Kidney epithelial cell (primary cell): Measurements from ENCODE around the gene AGER. TPM values are rescaled to one million over a fixed set of nuclear protein-coding genes. Genes with fewer than 3 reads are reported as not detected.
"Not testable (repeated sequence)": the region's sequence is repeated elsewhere in the genome, so short reads cannot be mapped to it uniquely, and the experiment has no call there.

Experiments used
- DNase-seq: peaks from one replicate; pipeline ENCODE4 v3.0.0-alpha.2; 2010; ENCODE audit warnings: low read depth
- H3K27me3 ChIP-seq: 2 replicates; pipeline ENCODE4 v1.6.0; 2011; ENCODE audit warnings: low read length; ENCODE audit not compliant: control insufficient read depth, insufficient read depth
- H3K36me3 ChIP-seq: 2 replicates; pipeline ENCODE4 v1.5.1; 2011; ENCODE audit warnings: low read length; ENCODE audit not compliant: control insufficient read depth, insufficient read depth
- H3K4me3 ChIP-seq: 2 replicates; pipeline ENCODE4 v1.5.1; 2011; ENCODE audit warnings: low read depth, mild to moderate bottlenecking, control low read depth, low read length
- total RNA-seq: library from RNA; depleted of rRNA; stranded (reverse); fragments of >200 nt; gene quantifications from 2 replicates; pipeline ENCODE4 v1.2.3, GENCODE V29; 2015
- TF ChIP-seq, protein P1 (sequence below): IDR thresholded peaks from 2 replicates; pipeline ENCODE4 v1.5.1; 2011; ENCODE audit warnings: mild to moderate bottlenecking, moderate library complexity, low read length, control low read depth, inconsistent platforms; ENCODE audit not compliant: insufficient read depth, poor library complexity, severe bottlenecking

AGER gene
- total RNA-seq, 1 donor from 2014 or later = 0.25 TPM

DNA sequence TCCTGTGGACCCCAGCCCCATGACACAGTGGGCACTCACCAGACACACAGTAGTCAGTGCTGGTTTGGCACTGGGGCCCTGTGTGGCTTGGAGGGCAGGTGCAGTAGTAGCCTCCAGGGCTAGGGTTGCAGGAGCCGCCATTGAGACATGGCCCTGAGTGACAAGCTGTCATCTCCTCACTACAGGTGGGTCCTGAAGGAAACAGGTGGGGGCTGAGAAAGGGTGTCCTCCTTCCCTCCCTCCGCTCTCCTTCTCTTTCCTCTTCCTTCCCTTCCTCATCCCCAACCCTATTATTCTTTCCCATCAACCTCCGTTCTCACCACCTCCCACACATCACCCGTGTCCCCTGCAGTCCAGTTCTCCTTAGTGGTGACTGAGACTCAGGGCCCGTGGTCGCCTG is 29.6 kb upstream of the AGER start:
- DNase-seq = no peak
- TF ChIP-seq, protein P1, sequence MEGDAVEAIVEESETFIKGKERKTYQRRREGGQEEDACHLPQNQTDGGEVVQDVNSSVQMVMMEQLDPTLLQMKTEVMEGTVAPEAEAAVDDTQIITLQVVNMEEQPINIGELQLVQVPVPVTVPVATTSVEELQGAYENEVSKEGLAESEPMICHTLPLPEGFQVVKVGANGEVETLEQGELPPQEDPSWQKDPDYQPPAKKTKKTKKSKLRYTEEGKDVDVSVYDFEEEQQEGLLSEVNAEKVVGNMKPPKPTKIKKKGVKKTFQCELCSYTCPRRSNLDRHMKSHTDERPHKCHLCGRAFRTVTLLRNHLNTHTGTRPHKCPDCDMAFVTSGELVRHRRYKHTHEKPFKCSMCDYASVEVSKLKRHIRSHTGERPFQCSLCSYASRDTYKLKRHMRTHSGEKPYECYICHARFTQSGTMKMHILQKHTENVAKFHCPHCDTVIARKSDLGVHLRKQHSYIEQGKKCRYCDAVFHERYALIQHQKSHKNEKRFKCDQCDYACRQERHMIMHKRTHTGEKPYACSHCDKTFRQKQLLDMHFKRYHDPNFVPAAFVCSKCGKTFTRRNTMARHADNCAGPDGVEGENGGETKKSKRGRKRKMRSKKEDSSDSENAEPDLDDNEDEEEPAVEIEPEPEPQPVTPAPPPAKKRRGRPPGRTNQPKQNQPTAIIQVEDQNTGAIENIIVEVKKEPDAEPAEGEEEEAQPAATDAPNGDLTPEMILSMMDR = no peak
- Histone ChIP-seq H3K36me3 (no peaks in the 10 kb centered on the region), H3K4me3 (no peak overlapping the region), H3K27me3 (peaks cover 5% of the 10 kb centered on the region)

DNA sequence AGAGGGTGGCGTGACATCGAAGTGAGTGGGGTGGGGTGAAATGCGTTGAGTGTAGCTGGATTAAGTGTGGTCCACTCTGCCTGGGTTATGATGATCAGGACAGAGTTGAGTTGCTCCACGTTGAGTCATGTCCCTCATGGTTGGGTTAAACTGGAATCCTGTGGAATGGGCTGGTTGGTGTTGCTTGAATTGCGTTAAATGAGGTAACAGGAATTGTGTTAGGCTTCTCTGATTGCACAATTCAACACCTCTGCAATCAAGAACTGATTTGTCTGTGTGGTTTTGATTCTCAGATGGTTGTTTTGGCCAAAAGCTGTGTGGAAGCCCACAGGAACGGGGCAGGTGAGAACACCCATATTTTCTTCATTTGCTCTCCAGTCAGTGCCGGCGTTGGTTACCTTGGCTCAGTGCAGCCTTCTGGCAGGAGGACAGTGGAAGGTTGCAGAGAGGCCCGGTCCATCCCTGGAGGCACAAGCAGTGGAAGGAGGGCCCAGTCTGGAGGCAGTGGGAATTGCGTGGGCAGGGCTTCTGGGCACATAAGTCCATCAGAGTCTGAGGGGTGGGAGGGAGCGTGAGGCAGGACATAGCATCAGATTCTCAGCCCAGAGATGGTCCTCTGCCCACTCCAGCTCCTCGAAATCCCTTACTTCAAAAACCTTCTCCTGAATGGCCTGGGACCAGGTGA is 28.2 kb upstream of the AGER start:
- Histone ChIP-seq H3K27me3 (no peaks in the 10 kb centered on the region), H3K36me3 (no peaks in the 10 kb centered on the region), H3K4me3 (no peak overlapping the region)
- no peak for DNase-seq
- TF ChIP-seq, protein P1 = no peak

DNA sequence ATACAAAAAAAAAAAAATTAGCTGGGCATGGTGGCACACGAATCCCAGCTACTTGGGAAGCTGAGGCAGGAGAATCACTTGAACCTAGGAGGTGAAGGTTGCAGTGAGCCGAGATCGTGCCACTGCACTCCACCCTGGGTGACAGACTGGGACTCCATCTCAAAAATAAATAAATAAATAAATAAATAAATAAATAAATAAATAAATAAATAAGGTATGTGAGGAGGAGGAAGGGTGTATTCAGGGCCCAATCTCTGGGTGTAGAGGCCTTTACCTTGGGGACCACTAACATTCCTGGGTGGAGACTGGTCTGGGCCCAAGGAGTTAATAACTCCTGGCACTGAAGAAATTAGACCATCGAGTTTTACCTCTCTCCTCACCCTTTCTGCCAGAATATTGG is 27.4 kb upstream of the AGER start:
- H3K4me3 ChIP-seq, H3K36me3 ChIP-seq, DNase-seq, H3K27me3 ChIP-seq: not testable (repeated sequence)

DNA sequence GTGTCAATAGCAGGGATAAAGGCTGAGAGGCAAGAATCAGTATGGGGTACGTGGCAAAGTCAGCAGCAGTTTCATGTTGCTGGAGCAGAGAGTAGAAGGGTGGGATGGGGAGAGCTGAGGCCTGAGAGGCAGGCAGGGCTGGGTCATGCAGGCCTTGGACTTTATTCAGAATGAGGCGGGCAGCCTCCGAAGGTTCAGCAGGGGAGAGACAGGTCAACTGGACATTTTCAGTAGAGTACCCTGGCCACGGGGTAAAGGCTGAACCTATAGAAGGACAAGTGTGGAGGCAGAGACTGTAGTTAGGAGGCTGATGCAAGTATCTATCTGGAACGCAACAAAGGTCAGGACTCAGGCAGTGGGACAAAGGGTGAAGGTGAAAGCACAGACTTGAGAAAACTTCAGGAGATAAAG is 26.1 kb upstream of the AGER start:
- H3K36me3 ChIP-seq = no peaks in the 10 kb centered on the region
- no peak for DNase-seq
- no peaks in the 10 kb centered on the region for H3K27me3 ChIP-seq
- TF ChIP-seq, protein P1 = no peak
- H3K4me3 ChIP-seq = no peak overlapping the region

DNA sequence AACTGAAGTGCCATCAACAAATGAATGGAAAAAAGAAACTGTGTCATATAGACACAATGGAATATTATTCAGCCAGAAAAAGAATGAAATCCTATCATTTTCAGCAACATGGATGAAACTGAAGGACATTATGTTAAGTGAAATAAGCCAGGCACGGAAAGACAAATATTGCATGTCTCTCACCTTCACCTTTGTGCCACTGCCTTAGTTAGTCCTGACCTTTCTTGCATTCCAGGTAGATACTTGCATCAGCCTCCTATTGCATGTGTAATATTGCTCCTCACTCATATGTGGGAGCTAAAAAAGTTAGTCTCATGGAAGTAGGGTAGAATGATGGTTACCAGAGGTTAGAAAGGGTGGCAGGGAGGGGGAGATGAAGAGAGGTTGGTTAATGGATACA is 24.9 kb upstream of the AGER start:
- TF ChIP-seq, protein P1 = no peak
- Histone ChIP-seq H3K27me3 (peaks cover 1% of the 10 kb centered on the region), H3K36me3 (no peaks in the 10 kb centered on the region), H3K4me3 (no peak overlapping the region)
- no peak for DNase-seq

DNA sequence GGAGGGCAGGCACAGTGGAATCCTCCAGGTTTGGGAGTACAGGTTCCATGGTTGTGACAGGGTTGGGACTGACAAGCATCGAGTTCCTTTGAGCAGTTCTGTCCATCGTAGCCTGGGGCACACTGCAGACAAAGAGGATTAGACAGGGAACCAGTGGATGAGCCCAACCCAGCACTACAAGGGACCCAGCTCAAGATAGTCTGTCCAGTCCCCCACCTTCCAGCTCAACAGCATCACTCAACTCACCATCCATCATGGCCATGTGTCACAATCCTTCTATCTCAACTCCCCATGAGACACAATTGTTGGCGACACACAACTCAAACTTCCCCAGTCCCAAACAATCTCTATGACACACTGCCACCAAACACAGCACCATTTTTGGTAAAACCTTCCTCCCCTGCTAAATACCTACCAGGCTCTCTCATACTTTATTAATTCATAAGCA is 20.2 kb upstream of the AGER start:
- TF ChIP-seq, protein P1 = no peak

More for the DNA sequence above, 20.2 kb upstream of the AGER start:
- no peak overlapping the region for H3K4me3 ChIP-seq
- H3K36me3 ChIP-seq = no peaks in the 10 kb centered on the region
- no peak for DNase-seq
- H3K27me3 ChIP-seq = peaks cover 6% of the 10 kb centered on the region
